Hematopoietic multipotent progenitor cell treated with erythropoietin and hydrocortisone succinate and interleukin-3 and kit ligand, for 6 days (in vitro differentiated cells): ENCODE measurements around the gene DBP.

Source experiments
- DNase-seq: peaks from one replicate; pipeline ENCODE4 v3.0.0-alpha.2; 2015

Gene DBP

GRCh38 chr19:48627201-48627864 lies 9.8 kb downstream of the DBP start:
- DNase-seq: no peak

- DNase-seq: no peak
Observed at GRCh38 chr19:48625891-48626327, 11.3 kb downstream of the DBP start.

DNA sequence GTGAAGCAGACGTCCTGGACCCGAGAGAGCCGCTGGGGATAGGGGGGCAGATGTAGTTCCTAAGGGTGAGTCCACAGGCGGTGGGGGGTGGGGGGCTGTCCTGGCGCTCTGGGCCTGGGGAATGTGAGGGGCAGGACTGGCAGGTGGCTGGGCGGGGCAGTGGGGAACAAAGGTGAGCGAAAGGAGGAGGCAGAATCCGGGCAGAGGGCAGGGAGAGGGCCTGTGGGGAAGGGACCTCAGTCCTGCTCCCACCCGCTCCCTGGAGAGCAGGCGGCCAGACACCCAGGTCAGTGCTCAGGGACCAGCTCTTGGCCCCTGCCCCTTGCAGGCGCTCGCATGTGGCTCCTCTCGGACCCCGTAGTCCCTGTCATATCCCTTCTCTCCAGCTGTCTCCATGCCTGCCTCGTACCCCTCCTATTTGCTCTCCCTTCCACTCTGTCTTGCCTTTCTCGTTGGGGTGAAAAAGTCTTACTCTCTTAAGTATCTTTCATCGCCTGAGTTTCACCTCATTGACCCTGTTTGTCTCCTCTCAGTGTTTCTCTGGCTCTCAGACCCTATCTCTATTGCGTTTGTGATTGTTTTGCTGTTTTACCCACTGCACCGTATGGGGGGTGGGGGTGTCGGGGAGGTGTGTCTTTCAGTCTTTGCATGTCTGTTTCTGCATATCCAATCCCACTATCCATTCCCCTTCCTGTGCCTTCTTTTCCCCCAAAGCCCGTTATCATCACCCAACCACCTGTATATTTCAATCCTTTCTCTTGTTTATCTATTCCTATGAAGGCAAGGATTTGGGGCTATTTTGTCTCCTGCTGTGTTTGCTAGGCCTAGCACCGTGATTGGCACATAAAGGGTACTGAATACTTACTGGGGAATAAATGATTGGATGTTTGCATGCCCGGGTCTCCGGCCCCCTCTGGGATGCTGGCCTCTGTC lies 12.1 kb downstream of the DBP start:
- DNase-seq: no peak

- peak; percentile 98 for DNase-seq
Observed at GRCh38 chr19:48624067-48624594, 13.0 kb downstream of the DBP start.

DNA sequence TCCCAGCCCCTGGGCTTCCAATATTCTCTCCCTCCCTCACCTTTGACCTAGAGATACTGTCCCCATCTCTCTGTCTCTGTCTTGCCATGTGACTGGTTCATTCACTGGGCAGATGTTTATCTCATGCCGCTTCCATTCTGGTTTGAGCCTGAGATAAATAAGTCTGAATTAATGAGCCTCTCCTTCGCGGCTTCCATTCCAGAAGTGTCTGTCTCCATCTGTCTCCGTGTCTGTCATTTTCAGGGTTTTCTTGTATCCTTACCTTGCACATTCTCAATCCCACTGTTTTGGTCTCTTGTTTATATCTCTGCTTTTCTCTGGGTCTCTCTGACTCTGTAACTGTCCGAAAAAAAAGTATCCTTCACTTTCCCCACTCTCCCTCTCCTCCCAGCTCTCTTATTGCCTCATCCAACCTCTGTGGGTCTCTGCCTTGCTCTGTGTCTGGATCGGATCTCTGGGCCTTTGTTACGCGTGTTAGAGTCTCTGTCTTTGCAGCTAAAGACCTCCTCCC lies 13.6 kb downstream of the DBP start:
- DNase-seq: peak; percentile 48

DNA sequence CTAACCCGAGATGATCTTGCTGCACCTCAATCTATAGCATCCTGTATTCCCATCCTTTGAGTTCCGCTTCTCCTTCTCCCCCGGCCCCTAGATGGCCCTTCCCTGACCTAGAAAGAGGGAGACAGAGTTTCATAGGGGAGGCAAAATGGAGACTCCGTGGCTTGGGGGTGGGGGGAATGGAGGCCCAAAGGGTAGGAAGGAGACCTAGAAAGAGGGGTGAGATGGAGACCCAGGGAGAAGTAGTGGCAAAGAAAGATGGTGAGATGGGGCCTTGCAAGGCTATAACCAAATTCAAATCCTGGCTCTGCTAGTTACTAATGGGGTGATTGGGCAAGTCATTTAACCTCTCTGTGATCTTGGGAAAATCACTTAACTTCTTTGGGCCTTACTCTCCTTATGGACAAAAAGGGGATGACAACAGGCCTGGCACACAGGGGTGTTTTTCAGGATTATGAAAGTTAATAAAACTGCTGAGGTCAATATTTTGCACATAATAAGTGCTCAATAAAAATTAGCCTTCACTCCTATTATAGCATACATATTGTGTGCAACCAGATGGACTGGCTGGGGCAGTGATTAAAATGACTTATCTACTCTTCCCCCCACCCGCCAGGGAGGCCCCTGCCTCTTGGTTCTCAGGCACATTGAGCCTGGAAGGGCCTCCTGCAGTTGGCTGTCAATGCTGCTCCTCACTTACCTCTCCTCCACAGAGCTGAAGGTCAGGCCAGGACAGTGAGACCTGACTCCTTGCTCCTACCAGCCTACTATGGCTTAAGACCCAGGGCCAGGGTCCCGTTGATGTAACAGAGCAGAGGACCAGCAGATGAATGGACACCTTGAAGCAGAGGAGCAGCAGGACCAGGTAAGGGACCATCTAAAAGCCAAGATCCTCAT lies 17.2 kb downstream of the DBP start:
- peak; percentile 67 for DNase-seq

GRCh38 chr19:48618916-48619691 lies 18.1 kb downstream of the DBP start, which contains the start of the genes RPL18 and SPHK2:
RPL18 (minus strand) TSS chr19:48619178; CDS start chr19:48619143, 35 bp downstream.
SPHK2 (plus strand) TSS chr19:48619506; CDS start chr19:48620515, 1,009 bp downstream.
- DNase-seq: peak; percentile 99

DNA sequence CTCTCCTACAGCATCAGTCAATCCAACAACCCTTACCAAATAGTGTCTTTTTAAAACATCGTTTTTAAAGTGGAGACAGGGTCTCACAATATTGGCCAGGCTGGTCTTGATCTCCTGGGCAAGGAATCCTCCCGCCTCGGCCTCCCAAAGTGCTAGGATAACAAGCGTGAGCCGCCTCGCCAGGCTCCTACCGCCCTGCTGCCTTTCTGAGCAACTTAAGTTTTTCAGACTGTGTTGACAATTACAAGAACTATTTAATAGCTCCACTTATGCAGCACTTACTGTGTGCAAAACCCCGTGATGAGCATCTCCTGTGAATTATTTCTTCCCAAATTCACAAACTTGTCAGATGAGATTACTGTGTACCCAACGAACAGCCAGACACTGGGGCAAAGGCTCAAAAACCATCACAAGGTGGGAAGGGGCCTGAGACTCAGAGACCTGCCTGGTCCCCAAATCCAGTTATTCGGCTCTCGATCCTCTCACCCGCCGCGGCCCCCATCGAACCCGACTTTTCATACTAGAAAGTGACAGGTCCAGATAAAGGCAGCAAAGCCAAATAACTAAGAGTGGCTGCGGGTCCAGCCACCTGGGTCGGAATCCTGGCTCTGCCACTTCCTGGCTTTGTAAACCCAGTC lies 18.8 kb downstream of the DBP start:
- peak; percentile 38 for DNase-seq

GRCh38 chr19:48617146-48617937 lies 19.8 kb downstream of the DBP start:
- DNase-seq: no peak

DNA sequence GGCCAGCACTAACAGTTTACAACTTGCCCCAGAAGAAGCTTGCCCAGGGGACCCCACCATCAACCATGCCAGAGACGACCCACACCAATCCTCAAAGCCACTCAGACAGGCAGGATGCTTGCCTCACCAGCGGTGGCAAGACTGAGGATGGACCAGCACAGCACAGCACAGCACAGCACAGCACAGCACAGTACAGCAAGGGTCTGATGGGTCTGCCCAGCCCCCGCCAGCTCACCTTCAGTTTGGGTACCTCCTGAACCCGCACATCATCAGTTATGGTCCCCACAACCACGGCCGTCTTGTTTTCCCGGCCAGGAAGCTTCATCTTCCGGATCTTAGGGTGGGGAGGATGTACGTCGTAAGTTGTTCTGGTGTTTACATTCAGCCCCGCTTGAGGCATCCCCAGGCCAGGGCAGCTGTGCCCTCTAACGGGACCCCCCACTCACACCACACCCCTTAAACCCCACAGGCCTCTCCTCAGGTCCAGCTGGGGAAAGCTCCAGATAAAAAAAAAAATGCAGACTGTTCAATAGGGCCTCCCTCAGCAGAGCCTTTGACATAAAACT lies 20.6 kb downstream of the DBP start:
- DNase-seq: no peak

- DNase-seq: no peak
Observed at GRCh38 chr19:48616041-48616436, 21.1 kb downstream of the DBP start.

DNA sequence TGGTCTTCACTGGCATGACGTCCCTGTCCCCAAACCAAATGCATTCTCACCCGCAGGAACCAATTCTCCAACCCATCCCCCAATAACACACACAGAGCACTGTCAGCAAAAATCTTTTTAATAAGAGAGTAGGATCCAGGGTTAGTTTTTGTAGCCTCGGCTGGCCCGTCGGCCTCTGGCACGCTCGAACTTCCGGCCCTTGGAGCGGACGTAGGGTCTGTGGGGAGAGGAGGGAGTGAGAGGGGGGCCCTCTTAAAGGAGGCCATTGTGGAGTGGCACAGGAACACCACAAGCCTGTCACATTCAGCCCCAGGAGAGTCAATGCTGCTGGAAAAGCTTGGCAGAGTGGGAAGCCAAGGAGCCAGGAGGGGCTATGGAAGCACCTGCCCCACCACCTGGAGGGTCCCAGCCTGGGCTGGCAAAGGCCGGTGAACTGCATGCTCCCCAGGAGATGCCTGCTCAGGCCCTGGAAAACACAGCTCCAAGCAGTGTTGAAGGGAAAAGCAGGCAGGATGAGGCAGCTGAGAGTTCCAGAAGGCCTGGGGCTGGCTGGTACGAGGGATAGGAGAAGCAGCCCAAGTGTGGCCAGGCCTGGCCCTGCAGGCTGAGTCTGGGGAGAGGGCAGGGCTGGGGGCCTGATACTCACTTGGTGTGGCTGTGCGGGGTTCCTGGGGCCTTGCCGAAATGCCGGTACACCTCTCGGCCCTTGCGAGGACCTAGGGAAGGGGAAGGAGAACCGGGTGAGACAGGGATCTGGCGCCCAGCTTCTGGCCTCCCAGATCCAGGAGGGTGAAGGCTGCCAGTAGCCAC lies 21.7 kb downstream of the DBP start:
- peak; percentile 37 for DNase-seq

GRCh38 chr19:48614436-48615230 lies 22.5 kb downstream of the DBP start, which contains the start of gene FAM83E:
FAM83E (minus strand) TSS chr19:48615076; CDS start chr19:48613372, 1,704 bp downstream.
- peak; percentile 37 for DNase-seq

DNA sequence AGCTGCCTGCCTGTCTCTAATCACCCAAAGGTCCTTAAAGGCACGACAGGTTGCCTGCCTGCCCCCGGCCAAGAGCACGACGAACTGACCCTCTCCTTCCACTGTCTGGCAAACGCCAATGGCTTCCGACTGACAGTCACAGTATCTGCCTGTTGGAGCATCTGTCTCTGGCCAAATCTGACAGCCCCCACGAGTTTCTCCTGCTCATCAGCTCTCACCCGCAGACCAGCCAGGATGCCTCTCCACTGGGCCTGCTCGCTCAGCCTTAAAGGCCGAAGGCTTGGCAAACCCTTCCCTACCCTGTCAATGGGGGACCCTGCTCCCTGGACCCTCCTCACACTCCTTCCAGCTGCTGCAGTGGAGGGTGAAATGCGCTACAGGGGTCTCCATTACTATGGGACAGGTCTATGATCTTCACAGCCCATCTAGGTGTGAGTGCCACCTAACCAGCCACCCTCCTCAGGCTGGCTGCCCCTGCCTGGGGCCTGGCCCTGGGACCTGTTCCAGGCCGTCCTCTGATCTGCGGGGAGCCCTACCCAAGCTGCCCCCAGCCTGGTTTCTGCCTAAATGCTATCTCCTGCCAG lies 23.2 kb downstream of the DBP start:
- DNase-seq: peak; percentile 28

GRCh38 chr19:48613024-48613851 lies 23.9 kb downstream of the DBP start:
- DNase-seq: no peak

DNA sequence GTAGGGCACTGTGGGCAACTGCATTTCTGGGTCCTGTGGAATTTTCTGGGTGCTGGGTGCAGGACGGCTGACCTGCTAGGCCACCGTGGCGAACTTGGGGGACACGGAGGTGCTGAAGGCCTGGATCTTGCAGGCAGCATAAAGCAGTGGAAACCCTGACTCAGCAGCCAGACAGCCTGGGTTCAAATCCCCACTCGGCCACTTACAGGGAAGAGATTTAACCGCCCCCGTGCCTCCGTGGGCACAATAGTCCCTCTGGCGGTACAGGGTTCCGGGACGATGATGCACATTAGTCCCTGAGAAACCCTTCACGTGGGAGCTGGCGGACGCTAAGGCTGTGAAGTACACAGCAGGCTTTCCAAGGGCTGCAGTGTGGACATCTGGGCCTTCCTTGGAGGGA lies 25.3 kb downstream of the DBP start:
- DNase-seq: no peak
